Retinal pigment epithelial cell (primary cell): ENCODE measurements around the gene MRPL30.
"Not testable (repeated sequence)": the region's sequence is repeated elsewhere in the genome, so short reads cannot be mapped to it uniquely, and the experiment has no call there.

Experiments
- DNase-seq: peaks from one replicate; pipeline ENCODE4 v3.0.0-alpha.2; 2010; ENCODE audit warnings: low read depth
- H3K4me3 ChIP-seq: 2 replicates; pipeline ENCODE4 v1.5.1; 2011; ENCODE audit warnings: mild to moderate bottlenecking, low read length, control low read depth, moderate library complexity
- CTCF ChIP-seq: conservative IDR thresholded peaks from 2 replicates; pipeline ENCODE4 v1.5.1; 2011; ENCODE audit warnings: low read depth, low read length, control low read depth, inconsistent platforms

Gene MRPL30

GRCh38 chr2:99187011-99187410 lies 6.0 kb downstream of the MRPL30 start:
- no peak overlapping the region for H3K4me3 ChIP-seq
- no peak for TF ChIP-seq CTCF
- DNase-seq: no peak

- DNase-seq: no peak
- TF ChIP-seq CTCF: no peak
- no peak overlapping the region for H3K4me3 ChIP-seq
Measured at GRCh38 chr2:99188357-99188756, 7.4 kb downstream of the MRPL30 start.

- H3K4me3 ChIP-seq: no peak overlapping the region
- DNase-seq: no peak
- peak; percentile 30 for TF ChIP-seq CTCF
Measured at GRCh38 chr2:99190548-99190947, 9.6 kb downstream of the MRPL30 start.

- DNase-seq: not testable (repeated sequence)
Measured at GRCh38 chr2:99192364-99192763, 11.4 kb downstream of the MRPL30 start.

GRCh38 chr2:99198103-99198841 lies 17.3 kb downstream of the MRPL30 start:
- no peak for DNase-seq
- H3K4me3 ChIP-seq: no peak overlapping the region
- TF ChIP-seq CTCF: no peak

More at GRCh38 chr2:99192364-99192763, 11.4 kb downstream of the MRPL30 start:
- not testable (repeated sequence) for H3K4me3 ChIP-seq

- TF ChIP-seq CTCF: no peak
- no peak overlapping the region for H3K4me3 ChIP-seq
- no peak for DNase-seq
Measured at GRCh38 chr2:99200076-99200800, 19.3 kb downstream of the MRPL30 start.

GRCh38 chr2:99201959-99202678 lies 21.1 kb downstream of the MRPL30 start:
- no peak for DNase-seq
- TF ChIP-seq CTCF: peak; percentile 21
- H3K4me3 ChIP-seq: no peak overlapping the region
